Measurements from ENCODE around the gene FTCDNL1.

The FTCDNL1 gene

GRCh38 chr2:199738727-199739412 is 112.1 kb downstream of the FTCDNL1 start (continued):
- TF ChIP-seq ZIC2 (tag by site-specific recombination; IDR thresholded peaks at IDR 0.05) (no peak), BCL11A (tag by site-specific recombination; IDR thresholded peaks at IDR 0.05; ENCODE audit: low read depth) (no peak), ZNF202 (tag by site-specific recombination; IDR thresholded peaks at IDR 0.05; ENCODE audit: borderline replicate concordance) (no peak), HOXA7 (CRISPR knock-in tag; IDR thresholded peaks at IDR 0.05; ENCODE audit: borderline replicate concordance) (no peak), ZNF114 (tag by site-specific recombination; IDR thresholded peaks at IDR 0.05) (no peak), ZNF510 (tag by site-specific recombination; IDR thresholded peaks at IDR 0.05; ENCODE audit: insufficient replicate concordance) (no peak), ZNF561 (tag by site-specific recombination; IDR thresholded peaks at IDR 0.05; ENCODE audit: borderline replicate concordance) (0 out of 2 replicates have a peak, but pooled peaks have one; percentile 46), ZNF423 (tag by site-specific recombination; IDR thresholded peaks at IDR 0.05) (no peak), HOXC10 (CRISPR knock-in tag; IDR thresholded peaks at IDR 0.05) (no peak), ZNF544 (tag by site-specific recombination; IDR thresholded peaks at IDR 0.05) (no peak), ZNF248 (tag by site-specific recombination; IDR thresholded peaks at IDR 0.05) (no peak), ZSCAN16 (tag by site-specific recombination; IDR thresholded peaks at IDR 0.05) (0 out of 2 replicates have a peak, but pooled peaks have one; percentile 56), ZNF529 (tag by site-specific recombination; IDR thresholded peaks at IDR 0.05; ENCODE audit: insufficient replicate concordance) (no peak), ZNF654 (tag by site-specific recombination; IDR thresholded peaks at IDR 0.05; ENCODE audit: low read depth) (no peak), ZBTB44 (tag by site-specific recombination; IDR thresholded peaks at IDR 0.05) (peak; percentile 66), ZNF677 (tag by site-specific recombination; IDR thresholded peaks at IDR 0.05) (no peak), ZNF704 (tag by site-specific recombination; IDR thresholded peaks at IDR 0.05) (no peak), ZNF350 (tag by site-specific recombination; IDR thresholded peaks at IDR 0.05) (no peak), ZNF174 (tag by site-specific recombination; IDR thresholded peaks at IDR 0.05) (no peak), ZNF146 (tag by site-specific recombination; IDR thresholded peaks at IDR 0.05) (no peak), ZNF366 (tag by site-specific recombination; conservative IDR thresholded peaks at IDR 0.05) (0 out of 2 replicates have a peak, but pooled peaks have one; percentile 20)
- TF ChIP-seq, protein P1, sequence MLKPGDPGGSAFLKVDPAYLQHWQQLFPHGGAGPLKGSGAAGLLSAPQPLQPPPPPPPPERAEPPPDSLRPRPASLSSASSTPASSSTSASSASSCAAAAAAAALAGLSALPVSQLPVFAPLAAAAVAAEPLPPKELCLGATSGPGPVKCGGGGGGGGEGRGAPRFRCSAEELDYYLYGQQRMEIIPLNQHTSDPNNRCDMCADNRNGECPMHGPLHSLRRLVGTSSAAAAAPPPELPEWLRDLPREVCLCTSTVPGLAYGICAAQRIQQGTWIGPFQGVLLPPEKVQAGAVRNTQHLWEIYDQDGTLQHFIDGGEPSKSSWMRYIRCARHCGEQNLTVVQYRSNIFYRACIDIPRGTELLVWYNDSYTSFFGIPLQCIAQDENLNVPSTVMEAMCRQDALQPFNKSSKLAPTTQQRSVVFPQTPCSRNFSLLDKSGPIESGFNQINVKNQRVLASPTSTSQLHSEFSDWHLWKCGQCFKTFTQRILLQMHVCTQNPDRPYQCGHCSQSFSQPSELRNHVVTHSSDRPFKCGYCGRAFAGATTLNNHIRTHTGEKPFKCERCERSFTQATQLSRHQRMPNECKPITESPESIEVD (tag by site-specific recombination; IDR thresholded peaks at IDR 0.05), result peak; percentile 80
- TF ChIP-seq, protein P2, sequence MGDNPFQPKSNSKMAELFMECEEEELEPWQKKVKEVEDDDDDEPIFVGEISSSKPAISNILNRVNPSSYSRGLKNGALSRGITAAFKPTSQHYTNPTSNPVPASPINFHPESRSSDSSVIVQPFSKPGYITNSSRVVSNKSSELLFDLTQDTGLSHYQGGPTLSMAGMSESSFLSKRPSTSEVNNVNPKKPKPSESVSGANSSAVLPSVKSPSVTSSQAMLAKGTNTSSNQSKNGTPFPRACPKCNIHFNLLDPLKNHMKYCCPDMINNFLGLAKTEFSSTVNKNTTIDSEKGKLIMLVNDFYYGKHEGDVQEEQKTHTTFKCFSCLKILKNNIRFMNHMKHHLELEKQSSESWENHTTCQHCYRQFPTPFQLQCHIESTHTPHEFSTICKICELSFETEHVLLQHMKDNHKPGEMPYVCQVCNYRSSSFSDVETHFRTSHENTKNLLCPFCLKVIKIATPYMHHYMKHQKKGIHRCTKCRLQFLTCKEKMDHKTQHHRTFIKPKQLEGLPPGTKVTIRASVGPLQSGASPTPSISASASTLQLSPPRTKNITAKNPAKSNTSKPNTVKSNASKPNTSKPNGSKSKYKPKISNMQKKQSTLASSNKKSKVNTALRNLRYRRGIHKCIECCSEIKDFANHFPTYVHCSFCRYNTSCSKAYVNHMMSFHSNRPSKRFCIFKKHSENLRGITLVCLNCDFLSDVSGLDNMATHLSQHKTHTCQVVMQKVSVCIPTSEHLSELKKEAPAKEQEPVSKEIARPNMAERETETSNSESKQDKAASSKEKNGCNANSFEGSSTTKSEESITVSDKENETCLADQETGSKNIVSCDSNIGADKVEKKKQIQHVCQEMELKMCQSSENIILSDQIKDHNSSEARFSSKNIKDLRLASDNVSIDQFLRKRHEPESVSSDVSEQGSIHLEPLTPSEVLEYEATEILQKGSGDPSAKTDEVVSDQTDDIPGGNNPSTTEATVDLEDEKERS (tag by site-specific recombination; IDR thresholded peaks at IDR 0.05), result no peak
- TF ChIP-seq, protein P3, sequence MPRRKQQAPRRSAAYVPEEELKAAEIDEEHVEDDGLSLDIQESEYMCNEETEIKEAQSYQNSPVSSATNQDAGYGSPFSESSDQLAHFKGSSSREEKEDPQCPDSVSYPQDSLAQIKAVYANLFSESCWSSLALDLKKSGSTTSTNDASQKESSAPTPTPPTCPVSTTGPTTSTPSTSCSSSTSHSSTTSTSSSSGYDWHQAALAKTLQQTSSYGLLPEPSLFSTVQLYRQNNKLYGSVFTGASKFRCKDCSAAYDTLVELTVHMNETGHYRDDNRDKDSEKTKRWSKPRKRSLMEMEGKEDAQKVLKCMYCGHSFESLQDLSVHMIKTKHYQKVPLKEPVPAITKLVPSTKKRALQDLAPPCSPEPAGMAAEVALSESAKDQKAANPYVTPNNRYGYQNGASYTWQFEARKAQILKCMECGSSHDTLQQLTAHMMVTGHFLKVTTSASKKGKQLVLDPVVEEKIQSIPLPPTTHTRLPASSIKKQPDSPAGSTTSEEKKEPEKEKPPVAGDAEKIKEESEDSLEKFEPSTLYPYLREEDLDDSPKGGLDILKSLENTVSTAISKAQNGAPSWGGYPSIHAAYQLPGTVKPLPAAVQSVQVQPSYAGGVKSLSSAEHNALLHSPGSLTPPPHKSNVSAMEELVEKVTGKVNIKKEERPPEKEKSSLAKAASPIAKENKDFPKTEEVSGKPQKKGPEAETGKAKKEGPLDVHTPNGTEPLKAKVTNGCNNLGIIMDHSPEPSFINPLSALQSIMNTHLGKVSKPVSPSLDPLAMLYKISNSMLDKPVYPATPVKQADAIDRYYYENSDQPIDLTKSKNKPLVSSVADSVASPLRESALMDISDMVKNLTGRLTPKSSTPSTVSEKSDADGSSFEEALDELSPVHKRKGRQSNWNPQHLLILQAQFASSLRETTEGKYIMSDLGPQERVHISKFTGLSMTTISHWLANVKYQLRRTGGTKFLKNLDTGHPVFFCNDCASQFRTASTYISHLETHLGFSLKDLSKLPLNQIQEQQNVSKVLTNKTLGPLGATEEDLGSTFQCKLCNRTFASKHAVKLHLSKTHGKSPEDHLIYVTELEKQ (tag by site-specific recombination; IDR thresholded peaks at IDR 0.05; ENCODE audit: borderline replicate concordance), result no peak

Data from HEK293 (cell line).